CD4-positive, alpha-beta T cell treated with Interleukin-6 at 100 ng/mL for 8 hours (primary cell): ENCODE data around the gene RALGPS2.
"Not testable (repeated sequence)": the region's sequence is repeated elsewhere in the genome, so short reads cannot be mapped to it uniquely, and the experiment has no call there.

Experiments used
- DNase-seq: peaks from one replicate; pipeline ENCODE4 v3.0.0-alpha.2; 2020; ENCODE audit warnings: mixed read lengths, low spot score

RALGPS2 gene

DNA sequence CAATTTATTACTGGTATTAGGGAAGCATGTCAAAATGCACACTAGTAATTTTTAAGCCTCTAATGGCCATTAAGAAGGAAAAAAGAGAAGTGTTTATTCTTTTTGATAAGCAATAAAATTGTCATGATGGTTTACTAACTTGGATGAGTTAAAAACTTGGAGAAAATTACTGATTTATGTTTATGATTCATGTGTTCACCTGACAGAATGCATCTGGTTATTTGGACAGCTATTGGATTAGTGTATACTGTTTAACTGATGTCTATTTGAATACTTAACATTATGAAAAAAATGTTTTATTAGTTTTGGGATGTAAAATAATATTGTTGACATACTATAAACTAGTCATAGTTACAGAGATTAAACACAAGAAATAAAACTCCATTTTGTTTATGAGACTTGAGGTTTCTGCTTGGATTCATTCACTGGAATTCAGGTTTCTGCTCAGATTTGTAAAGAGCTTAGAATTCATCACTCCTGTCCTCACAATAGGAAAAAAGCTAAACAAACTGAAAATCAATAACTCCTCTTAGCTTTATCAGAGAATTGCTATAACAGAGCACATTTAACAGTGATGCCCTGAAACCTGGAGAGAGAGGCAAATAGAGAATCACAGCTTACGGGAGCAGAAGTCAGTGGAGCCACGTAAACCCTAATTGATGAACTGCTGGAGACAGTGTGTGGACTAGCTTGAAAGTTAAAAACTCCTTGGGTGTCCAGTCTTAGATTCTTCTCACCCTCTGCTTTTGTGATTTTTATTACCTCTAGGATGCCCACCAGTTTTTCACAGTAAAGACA lies 56.7 kb downstream of the RALGPS2 start:
- DNase-seq, result no peak

DNA sequence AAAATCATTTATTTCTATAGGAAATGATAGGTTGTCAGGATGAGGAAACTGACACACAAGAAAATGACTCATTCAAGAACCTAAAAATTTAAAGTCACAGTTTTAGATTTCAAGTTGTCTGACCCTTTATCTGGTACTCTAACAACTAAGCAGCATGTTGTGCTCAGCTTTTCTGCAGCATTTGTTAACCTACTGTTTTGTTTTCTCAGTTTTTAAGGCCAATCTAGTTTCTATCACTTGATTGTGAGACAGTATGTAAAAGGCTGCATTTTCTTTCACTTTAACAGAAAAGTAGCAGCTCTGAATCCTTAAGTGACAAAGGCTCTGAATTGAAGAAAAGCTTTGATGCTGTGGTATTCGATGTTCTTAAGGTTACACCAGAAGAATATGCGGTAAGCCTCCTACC lies 59.1 kb downstream of the RALGPS2 start:
- DNase-seq, result no peak

DNA sequence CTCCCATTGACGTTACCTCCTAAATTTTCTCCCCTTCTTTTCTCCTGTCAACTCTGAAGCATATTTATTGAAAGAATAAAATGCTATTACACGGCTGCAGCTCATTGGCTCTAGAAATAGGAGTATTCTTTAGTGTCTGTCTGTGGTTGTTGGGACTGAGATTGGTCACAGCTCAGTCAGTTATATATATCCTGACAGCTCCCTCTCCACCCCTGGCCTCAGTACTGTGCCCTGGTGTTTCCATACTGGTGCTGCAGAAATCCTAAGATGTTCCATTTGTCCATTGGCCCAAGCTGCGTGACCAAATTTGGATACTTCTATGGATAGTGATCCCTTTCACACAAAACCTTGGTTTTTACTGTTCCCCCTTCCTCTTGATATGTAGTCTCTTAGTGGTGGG lies 67.3 kb downstream of the RALGPS2 start:
- no peak for DNase-seq

DNA sequence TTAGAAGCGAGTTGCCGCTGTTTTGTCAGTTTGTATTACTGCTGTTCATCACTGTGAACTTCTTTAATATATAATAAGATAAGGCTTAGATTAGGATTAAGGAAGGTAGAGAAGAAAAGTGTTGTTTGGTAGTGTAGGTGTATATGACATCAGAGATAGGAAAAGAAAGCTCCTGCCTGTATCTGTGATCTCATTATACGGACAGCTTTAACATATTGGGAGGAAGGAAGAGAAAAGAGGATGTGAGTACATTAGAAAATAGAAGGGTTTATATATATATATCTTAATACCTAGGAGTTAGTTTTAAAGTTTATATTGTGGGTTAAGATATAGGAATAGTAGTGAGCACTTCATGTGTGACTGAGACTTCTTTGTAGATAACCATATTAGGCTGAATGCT lies 71.0 kb downstream of the RALGPS2 start:
- no peak for DNase-seq

DNA sequence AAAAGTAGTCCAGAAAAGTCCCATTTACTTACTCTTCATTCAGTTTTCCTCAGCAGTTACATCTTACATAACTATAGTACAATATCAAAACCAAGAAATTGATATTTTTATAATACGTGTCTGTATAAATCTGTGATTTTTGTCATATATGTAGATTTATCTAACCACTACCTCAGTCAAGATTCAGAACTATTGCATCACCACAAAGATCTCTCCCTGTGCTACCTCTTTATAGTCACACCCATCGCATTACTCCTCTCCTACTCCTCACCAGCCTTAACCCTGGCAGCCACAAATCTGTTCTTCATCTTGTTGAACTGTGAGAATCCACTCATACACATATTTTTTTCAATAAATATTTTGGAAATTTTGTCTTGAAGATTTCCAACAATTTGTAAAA lies 72.5 kb downstream of the RALGPS2 start:
- DNase-seq, result no peak

DNA sequence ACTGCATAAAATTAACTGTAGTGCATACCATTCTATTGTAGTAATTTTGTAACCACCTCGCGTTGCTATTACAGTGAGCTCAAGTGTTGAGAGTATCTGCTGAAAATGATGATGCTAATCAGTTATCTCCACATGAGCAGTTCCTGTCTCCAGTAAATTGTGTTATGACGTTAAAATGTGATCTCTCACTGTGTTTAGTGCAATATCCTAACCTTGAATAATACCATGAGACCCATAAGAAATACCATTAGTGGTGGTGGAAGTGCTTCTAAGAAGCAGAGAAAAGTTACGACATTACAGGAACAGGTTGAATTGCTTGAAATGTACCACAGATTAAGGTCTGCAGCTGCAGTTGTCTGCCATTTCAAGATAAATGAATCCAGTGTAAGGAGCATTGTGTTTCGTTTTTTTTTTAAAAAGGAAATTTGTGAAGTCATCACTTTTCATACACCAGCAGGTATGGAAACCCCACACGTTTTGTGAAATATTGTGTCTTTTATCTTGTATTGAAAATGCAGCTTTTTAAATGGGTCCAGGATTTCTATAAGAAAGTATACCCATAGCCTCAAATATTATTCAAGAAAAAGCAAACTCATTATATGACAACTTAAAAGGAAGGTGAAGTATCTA lies 73.3 kb downstream of the RALGPS2 start:
- no peak for DNase-seq

DNA sequence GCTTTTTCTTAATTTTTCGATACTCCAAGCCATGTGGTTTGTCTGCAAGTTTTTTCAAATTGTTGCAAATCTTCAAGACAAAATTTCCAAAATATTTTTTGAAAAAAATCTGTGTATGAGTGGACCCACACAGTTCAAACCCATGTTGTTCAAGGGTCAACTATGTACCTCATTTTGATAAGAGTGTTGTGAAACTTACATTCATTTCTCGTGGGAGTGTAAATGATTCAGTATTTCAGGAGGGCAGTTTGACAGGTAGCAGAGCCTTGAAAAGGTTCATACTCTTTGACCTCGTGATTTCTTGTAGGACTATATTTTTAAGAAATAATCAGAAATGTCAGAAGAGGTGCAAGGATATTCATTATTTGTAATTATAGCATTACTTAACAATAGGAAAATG lies 77.8 kb downstream of the RALGPS2 start:
- no peak for DNase-seq

DNA sequence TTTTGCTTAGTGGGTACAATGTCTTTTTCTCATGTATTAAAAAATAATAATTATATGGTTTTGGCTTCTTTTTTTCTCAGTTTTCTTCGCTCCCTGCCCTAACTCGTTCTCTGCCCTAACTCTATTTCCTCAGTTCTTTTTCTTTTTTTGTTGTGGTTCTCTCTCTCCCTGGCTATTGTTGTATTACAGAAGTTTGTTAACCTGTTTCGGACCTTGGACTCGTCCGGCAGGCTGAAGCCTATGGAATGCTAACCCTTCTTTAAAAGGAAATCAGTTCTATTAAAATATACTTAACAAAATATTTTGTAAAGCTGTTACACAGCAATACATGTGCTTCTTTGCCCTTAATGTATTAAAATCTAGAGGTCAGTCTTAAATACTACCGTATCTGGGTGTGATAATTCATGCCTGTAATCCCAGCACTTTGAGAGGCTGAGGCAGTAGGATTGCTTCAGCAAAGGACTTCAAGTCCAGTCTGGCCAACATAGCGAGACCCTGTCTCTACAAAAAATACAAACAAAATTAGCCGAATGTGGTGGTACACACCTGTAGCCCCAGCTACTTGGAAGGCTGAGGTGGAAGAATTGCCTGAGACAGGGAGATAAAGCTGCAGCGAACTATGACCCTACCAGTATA lies 81.7 kb downstream of the RALGPS2 start:
- no peak for DNase-seq

DNA sequence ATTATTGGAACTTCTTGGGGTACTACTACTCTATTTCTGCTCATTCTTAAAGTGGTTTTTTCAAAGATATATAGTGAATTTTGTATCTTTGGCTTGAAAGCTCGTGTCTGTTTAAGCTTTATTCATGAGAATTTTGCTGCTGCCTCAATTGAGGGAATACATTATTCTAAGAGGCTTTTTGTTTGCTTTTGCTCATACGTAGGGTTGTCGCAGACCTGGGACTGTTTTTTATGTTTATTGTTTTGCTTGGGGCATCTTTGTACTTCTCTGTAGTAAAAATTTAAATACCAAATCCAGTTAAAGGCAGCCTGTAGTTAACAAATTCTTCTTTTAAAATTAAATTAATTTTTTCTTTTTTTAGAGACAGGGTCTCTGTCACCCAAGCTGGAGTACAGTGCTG lies 83.5 kb downstream of the RALGPS2 start:
- DNase-seq, result no peak

DNA sequence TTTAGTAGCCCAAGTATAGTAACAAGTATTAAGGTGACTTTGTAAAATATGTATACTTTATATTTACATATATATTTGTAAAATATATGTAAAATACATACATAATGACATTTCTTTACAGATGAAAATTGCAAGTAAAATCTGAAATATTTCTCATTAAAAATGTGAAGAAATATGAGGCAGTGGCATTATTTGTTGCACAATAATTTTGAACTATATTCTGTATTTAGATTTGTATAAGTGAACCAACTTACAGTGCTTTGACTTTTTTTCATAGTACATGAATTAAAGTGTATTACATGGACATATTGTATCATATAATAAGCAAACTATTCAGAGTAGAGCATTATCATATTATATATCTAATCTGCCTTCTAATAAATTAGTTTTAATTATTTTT lies 85.5 kb downstream of the RALGPS2 start:
- no peak for DNase-seq

DNA sequence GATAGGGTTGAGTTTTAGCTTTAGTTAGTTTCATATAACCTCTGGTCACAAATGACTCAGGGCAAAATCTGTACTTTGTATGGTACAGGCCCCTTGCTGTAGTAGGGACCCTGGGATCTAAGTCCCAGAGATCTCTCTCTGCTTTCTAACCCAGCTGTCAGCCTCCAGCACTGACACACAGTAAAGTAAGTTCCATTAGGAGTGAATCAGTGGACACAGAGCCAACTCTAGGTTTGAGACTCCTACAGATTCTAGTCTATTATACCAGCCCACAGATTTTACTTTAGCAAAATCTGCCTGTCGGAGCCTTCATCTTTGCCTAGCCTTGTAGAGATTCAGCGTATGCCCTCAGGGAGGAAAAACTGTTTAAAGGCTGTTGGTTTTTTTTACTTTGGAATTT lies 93.4 kb downstream of the RALGPS2 start:
- DNase-seq, result no peak

DNA sequence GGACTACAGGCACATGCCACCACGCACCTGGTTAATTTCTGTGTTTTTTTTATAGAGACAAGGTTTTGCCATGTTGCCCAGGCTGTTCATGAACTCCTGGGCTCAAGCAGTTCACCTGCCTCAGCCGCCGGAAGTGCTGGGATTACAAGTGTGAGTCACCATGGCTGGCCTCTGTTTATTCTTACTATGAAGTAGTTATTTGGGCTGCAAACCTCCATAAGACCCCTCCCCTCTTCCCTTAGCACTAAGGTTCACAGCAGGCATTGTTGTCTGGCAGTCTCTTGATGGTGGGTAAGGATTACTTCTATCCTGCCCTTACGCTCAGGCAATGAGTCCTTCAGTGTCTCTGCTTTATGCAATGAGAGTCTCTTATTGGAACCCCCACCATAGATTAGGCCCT lies 94.1 kb downstream of the RALGPS2 start:
- no peak for DNase-seq

DNA sequence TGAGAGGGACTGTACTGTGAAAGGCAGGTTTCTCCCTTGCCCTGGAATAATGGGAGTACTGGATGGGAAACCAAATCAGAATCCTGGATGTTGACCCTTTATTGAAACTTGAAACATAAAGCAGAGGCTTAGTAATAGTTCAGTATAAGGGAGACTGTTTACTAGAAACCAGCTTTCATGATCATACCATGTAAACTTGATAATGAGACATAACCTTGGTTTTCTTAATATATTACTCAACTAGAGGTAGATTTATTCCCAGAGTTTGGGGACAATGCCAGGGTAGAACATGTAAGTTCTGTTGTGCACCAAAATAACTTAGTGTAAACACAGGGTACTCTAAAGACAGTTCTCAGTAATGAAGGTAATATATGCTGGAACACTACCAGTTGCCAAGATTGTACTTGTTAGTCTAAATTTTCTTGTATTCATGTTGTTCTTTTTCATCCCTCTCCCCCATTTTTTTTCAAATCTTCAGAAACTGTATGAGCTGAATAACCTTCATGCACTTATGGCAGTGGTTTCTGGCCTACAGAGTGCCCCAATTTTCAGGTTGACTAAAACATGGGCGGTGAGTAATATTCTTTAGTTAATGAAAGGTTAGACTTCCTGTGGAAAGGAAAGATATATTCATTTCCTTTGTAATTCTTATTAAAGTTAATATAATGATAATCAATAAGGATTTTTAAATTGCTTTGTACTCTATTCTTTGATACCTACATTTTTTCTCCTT lies 96.3 kb downstream of the RALGPS2 start:
- no peak for DNase-seq

DNA sequence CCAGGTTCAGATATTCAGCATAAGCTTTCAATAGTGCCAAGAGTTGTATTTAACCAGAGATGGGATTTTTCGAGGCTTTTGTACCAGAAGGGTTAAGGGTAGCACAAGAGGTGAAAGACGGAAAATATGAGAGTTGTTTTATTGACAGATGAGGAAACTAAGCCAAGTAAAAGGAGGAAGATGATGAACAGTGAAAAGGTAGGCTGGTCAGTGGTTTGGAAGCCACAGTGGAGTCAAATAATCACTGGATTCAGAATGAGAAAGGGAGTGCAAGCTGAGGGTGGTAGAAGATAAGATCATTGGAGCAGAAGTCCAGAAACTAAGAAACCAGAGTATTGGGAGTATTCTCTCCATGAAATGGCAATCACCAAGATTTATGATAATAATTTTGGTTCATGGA lies 100.1 kb downstream of the RALGPS2 start:
- DNase-seq, result no peak

DNA sequence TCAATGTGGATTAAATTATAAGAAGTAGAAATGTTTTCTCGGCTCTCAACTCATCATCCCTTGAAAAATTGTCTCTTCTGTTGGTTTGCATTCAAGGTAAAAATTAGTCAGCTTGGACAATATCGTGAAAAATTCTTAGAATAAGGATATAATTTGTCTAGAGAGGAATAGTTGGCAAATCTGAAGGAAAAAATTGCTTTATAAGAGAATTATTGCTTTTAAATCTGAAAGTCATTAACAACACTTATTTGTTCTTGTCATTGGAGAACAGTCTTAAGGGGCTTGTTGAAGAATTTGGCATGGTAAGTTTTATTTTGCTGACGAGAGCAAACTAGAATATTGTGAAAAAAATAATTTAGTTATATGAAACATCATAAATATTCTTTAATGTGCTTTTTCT lies 119.4 kb downstream of the RALGPS2 start:
- DNase-seq, result no peak

DNA sequence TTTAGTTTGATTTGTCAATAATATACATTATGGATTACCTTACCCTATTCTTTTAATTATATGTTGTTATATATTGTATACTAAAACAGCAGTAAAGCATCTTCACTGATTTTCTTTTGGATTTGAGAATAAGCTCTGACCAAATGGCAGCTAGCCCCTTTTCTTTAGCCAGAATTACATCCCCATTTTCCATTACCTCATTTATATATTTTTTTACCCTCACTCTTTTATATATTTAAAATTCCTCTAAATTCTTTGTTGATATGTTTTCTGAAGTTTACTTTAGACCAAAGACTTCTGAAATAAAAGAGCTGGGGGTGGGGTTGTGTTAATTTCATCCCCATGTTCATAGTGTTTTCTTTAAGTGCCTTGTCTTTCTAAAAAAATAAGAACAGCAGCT lies 121.3 kb downstream of the RALGPS2 start:
- DNase-seq, result no peak

DNA sequence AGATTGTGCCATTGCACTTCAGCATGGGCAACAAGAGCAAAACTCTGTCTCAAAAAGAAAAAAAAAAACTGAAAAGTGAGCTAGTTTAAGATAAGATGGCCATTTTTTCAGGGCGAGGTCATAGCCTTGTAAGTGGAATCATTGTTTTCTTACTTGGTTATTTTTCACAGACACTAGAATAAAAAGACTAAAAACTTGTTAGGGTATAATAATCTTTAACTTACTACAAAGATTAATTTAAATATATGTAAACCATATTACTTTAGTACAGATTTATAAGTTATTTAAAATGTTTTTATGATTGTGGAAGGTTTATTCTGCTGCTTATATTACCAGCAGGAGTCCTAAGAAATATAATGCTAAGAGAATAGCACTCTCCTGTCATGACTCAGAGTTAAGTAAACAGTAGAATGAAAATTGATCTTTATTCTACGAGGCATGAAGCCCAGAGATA lies 122.4 kb downstream of the RALGPS2 start:
- no peak for DNase-seq

DNA sequence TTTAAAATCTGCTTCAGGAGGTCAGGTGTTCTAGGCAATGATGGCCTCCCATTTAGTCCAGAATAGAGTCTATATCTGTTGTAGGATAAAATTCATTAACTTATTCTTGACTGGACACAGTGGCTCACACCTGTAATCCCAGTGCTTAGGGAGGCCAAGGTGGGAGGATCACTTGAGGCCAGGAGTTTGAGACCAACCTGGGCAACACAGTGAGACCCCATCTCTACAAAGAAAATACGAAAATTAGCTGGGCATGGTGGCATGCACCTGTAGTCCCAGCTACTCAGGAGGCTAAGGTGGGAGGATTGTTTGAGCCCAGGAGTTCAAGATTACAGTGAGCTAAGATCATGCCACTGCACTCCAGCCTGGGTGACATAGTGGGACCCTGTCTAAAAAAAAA lies 122.9 kb downstream of the RALGPS2 start:
- not testable (repeated sequence) for DNase-seq

DNA sequence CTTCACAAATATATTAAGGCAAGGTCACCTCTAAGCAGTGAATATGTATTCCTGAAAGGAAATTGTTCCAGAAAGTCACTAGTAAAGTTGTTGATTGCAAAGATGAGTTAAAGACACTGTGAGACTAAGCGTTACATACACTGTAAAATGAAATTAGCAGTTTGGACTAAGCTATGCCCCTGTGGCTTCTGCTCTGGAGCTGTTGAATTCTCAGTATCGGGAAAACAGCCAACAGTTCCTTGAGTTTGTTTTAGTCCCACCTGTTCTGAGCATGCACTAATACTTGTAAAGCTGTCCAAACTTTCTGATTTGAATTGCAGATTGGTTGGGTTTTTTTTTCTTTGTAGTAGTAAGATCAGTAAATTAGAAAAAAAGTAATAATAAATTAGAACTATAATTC lies 124.9 kb downstream of the RALGPS2 start:
- DNase-seq, result no peak

DNA sequence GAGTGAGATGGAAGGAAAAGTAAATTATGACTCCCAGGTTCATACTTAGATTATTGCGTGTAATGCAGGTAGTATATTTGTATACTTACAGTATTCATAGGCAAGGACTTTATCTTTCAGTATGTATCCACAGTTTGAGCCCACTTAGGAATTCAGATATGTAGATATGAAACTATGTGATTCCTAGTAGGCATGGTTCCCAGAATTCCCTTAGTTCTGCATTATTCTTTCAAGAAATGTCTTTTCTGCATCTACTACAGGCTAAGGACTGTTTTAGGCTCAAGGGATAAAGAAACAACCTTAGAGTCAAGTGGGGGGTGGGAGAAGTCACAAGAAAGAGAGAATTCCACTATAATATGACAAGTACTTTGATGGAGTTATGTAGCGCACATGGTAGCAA lies 132.1 kb downstream of the RALGPS2 start:
- DNase-seq, result no peak

DNA sequence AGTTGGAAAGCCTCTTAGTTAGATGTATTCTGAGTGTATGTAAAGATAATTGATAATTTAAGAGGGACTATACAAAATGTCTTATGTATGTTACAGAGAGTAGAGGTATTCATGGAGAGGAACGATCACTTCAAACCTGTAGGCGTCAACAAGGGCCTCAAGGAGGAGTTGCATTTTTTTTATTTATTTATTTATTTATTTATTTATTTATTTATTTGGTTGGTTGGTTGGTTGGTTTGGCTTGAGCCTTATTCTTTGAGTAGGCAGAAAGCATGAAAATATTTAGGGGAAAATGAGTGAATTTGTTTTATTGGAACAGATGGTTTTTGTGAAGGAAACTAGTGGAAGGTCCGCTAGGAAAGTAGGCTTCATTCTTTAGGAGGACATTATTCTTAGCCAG lies 137.4 kb downstream of the RALGPS2 start:
- no peak for DNase-seq

DNA sequence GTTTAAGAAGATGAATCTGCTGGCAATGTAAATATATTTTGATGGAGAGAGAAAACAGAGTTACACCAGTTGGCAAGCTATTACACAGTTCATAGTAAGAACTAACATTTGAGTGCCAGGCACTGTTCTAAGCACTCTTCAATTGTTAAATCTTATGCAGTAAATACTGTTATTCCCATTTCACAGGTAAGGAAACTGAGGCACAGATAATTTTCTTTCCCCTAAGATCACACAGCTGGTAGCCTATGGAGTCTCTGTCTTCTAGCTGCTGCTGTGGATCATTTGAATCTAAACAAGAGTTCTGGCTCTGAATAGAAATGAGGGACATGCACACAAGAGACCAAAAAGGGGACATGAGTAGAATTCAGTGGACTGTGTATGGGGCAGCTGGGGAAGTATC lies 137.8 kb downstream of the RALGPS2 start:
- no peak for DNase-seq

DNA sequence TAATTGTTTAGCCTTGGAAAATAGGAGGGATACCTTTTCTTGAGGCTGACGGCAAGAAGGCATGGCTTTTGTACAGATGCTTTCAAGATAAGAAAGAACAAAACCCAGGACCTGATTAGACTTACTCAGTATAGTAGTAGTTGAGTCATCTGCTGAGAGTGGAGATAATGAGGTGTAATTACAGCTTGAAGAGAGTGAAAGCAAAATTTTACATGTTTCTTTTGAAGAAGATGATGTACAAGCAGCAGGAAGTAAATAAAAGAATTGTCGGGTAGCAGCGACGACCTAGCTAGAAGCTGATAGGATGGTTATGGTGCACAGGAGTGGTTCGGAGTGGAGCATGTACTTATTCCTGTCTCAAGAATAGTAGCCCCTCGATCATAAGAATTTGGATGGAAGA lies 139.3 kb downstream of the RALGPS2 start:
- no peak for DNase-seq
